Right lung (tissue), 5 donors: ENCODE results near the gene ANKMY1. TPM values are rescaled to one million over a fixed set of nuclear protein-coding genes. Genes with fewer than 3 reads are reported as not detected.

Source experiments
- DNase-seq, 2 donors: peaks; one replicate each; pipeline ENCODE4 v3.0.0-alpha.2; 2013
- polyA plus RNA-seq, 5 donors: library from polyadenylated mRNA; unstranded; fragments of 120-200 nt; gene quantifications; one replicate each; pipeline versions ENCODE4 v1.2.1 to v1.2.3, GENCODE V29; 2013; ENCODE audit warnings: inconsistent platforms in 1 of 5, low replicate concordance in 1 of 5; ENCODE audit not compliant: insufficient read length in 5 of 5, insufficient read depth in 1 of 5

ANKMY1 gene
- polyA plus RNA-seq, 5 donors, result 8.8 to 18.6 (median 14.7) TPM

DNA sequence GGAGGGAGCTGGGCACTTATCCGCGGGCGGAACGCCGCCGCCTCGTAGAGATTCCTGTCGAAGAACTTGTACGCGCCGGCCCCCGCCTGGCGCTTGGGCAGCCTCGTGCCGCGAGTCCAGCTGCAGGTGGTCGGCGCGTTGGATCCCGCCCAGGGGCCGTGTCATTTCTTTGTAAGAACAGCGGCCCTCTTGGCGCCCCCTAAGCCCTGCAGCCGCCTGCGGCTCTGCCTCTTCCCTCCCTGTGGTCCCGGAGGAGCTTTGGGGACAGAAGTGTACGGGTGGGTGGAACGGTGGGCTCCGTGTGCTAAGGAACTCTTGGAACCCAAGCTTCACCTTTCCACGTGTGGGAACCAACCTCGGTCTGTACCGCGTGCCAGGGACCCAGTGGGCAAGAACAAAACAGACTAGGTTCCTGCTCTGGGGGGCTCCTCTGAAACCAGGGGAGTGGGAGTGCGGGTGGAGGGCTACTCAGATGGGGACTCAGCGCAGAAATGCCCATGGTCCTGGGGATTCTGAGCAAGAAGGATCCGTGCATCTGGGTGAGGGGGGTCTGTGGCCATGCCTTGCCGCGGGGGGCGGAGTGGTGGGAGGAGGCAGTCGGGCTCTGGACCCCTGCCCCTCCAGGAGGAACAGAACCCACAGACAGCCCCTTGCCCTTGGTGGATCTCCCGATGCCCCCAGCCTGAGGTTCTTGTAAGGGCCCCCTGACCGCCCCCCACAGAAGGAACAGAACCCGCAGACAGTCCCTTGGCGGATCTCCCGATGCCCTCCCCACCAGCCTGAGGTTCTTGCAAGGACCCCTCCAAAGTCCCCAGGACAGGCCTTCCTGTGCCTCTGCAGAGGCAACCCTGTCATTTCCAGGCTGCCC, 120.9 kb downstream of the ANKMY1 start:
- peak in 1 of 2 donors; percentile 31 for DNase-seq

DNA sequence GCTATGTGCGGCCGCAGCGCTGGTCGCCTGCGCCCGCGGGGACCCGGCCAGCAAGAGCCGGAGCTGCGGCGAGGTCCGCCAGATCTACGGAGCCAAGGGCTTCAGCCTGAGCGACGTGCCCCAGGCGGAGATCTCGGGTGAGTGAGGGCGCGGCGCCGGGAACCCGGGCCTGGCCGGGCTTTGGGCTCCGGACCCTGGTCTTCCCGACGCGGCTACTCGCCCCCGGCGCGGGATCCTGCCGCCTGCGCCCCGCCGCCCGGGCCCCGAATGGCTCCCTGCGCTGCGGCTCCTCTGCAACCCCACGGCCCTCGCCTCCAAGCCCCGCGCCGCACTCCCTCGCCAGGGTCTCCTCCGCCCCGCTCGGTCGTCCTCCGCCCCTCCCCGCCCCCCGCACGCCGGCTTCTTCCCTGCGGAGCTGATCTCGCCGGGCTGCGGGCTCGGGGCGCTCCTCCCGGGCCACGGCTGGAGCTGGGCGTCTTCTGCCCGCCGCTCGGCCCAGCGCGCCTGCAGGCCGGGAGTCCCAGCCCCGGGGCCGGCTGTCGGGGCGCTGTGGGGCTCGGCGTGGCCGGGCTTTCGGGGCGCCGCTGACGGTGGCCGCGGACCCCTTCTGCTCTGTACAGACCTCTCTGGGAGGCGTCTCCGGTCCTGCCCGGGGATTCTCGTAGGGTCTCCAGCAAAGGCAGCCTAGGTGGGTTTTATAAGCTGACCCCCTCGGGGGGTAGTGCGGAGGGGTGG, 121.7 kb downstream of the ANKMY1 start:
- no peak for DNase-seq

DNA sequence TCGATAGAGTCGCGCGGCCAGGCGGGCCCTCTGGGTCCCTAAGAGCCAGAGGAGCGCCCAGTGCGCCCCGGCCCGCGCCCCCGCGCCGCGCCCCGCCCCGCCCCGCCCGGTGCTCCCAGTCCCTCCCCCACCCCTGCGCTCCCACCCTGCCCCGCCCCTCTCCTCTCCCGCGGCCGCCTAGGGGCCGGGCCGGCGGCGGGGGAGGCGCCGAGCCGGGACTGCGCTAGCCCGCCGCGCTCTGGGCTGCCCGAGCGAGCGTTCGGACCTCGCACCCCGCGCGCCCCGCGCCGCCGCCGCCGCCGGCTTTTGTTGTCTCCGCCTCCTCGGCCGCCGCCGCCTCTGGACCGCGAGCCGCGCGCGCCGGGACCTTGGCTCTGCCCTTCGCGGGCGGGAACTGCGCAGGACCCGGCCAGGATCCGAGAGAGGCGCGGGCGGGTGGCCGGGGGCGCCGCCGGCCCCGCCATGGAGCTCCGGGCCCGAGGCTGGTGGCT, 122.3 kb downstream of the ANKMY1 start, which contains the start of gene GPC1:
GPC1 (plus strand) TSS at position 207 of the 491 bp plus-strand sequence; CDS start at position 463, 256 bp downstream.
- peak; percentile 71 to 72 for DNase-seq

DNA sequence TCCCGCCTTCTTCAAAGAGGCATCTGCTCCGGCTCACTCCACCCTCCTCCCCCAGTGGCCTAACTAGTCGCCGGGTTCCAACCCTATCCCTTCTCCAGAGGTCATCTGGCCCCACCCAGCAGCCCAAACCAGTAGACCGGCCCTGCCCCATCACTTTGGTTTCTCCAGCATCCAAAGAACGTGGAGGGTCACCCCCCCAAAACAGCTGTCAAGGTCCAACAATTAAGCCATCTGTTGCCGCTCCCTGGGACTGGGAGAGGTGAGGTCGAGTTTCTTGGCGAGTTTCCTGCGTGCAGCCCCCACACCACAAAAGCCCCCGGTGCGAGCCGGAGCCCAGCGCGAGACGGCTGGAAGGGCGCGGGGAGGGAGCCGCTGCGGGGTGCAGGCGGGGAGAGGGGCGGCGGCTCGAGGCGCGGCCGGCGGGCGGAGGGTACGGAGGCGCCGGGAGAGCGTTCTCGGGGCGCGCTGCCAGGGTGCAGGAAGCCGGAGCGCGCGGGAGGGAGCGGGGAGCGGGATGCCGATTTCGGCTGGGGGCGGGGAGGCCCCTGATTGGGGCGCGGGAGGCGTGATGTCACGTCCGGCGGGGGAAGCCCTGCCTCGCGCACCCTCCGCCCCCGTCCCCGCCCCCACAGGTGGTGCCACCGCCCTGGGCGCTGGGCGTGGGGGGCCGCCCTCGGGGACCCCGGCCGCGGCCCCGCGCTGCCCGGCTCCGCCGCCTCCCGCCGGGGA, 122.9 kb downstream of the ANKMY1 start:
- DNase-seq, result peak; percentile 90 to 91

DNA sequence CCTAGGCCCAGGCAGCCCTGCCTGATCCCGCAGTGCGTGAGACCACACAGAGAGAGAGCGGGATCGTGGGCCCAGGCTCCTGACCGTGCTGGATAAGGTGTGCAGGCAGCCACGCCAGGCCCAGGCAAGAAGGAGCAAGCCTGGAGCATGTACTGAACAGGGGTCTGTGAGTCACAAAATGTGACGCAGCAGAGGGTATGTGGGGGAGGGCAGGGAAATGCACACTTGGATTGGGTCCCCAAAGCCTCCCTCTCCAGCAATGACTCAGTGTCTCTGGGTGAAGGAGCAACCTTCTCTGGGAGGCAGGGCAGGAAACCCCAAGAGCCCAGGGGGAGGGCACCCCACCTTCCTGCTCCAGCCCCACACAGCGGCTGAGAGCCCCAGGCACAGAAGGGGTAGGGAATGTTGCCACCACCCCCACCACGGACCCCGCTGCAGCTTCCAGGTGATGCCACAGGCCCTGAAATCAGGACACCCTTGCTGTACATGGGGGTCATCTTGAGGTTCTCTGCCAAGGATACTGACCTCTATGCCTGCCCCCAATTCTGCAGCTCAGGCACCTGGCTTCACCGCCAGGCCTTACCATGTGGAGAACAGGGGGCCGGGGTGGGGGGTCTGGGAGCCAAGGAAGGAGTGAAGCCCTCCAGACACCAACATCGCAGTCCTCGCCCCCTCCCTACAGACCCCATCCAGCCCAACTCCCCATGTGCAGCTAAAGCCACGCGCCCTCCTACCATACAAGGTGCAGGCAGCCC, 123.6 kb downstream of the ANKMY1 start:
- no peak for DNase-seq

DNA sequence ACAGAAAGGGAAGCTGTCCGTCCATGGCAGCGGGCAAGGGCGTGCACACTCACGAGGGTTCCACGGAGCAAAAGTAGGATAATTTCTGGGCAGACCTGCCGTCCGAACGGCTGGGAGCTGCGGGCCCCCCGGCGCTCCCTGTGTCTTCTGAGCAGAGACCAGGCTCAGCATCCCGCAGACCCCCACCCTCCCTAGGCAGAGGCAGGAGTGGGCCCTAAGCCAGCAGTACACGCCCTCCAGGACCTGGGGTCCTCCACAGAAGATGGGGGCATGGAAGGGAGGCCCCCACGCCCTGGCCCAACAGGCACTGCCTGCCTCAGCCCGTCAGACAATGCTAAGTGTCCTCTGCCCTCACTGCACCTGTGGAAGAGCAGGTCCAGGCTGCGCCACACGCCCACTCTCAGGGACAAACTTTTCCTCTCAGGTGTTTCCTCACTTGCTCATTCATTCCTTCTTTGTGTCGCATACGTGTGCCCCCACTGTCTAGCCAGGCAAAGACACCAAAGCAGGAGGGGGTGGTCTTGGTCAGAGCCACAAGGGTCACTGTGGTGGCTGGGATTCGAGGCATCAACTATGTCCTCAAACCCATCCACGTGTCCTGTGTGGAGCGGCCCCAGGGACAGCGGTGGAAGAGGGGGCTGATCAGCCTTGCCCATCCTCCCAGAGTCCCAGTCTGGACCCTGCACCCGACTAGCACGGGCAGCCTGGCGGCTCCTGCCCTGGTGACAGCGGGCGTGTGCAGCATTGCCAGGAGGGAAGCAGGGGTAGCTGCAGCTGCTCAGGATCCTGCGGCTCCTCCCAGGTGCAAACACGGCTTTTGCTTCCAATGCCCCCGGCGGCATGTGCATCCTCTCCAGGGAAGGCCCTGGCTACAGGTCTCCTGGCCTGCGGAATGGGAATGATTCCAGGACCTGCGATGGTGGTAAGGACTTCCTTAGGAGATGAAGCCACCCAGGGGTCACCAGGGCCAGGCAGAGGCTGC, 124.7 kb downstream of the ANKMY1 start:
- no peak for DNase-seq

DNA sequence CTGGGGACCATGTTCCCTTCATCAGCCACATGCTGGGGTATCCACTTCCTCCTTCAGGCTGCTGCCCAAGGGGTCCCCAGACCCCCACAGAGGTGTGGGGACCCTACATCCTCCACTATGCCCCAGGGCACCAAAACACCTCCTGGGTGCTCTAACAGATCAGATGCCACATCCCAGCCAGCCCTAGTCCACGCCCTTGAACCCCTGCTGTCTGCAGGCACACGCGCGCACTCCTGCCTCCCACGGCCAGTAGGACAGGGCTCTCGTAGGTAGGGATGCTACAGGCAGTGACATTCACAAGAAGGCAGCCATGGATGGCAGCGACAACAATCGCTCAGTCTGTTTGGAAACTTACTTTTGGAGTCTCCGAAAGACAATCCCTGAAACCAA, 125.4 kb downstream of the ANKMY1 start:
- no peak for DNase-seq

DNA sequence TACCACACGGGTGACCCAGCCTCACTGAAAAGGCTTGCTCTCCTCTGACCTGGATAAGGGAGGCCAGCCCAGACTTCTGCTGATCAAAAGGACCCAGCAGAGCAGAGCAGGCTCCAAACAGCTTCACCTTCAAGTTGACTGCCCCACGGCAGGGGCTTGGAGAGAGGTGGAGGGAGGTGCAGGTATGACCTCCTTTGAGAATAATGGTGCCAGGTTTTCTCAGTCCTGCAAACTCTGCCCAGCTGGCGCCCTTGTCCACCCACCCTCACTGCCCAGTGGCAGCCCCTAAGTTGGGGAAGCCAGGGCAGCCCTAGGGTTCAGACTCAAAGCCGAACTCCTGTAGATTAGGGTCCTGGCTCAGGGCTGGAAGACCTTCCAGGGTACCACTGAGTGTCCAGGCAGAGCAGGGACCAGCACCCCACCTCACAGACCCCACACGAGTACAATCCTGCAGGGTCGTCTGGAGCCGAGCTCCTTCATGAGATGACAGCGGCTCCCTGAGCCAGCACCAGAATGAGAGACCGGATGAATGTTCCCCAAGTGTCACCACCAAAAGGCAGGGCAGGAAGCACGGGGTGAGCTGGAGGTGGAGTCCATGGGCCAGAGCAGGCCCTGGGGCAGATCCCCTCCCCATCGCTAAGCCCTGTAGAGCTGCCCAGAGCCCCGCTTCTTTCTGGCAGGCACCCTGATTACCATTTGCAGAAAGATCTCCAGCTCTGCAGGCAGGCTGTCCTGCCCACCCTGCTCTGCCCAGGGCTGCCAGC, 125.9 kb downstream of the ANKMY1 start:
- no peak for DNase-seq

DNA sequence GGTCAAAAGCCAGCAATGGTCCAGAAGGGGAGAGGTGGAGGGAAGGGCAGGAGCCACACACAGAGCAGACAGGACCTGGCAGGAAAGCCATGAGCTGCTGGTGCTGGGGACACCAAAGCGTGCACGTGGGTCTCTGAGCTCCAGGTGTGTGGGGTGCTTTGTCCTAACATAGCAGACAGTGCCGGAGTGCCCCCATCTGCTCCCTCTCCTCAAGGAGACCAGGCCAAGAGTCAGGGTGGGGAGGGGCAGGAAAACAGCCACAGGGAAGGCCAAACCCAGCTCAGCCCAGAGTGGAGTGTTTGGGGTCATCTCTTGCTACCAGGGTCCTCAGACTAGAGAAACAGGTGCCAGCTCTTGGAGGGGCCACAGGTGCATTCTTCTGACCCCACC, 126.5 kb downstream of the ANKMY1 start:
- no peak for DNase-seq

DNA sequence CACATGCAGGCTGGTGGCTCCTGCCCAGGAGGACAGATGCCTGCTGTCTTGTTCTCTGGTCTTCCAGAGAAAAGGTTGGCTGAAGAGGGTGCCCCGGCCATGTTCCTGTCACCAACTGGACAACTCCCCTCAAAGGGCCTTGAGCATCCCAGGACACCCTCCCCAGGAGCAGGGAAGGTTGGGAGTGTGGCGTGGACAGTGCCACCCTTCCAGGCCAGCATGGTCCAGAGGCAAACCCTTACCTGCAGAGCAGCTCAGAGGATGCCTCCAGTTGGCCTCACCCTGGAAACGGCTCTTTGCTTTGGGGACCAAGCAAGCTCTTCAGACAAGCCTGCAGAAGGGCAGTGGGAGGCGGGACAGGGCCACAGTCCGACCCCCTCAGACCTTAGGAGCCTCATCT, 127.2 kb downstream of the ANKMY1 start:
- DNase-seq, result no peak

DNA sequence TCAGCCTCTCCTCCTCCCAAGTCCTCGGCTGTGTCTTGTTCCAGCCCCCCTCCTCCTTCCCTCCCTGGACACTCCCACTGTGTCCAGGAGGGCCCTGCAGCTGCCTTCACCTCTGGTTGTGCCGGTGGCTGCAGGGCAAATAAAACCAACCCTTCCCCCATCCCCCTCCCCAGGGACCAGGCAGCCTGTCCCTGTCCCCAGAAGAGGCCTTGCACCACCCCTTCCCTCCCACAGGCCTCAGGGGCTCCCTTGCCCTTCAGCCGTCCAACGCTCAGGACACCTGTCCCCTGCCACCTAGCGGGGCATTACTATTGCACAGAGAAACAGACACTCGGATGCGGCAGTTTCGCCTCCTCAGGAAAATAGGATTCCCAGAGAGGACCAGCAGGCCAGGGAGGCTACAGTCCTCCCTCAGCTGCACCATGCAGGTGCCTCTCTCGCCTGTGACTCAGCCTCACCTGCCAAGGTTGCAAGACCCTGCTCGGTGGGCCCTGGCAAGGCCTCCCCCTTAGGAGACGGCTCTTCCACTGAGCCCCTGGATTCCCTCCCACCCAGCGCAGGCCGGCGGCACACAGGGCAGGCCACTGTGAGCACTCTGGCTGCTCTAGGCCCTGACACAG, 127.8 kb downstream of the ANKMY1 start:
- no peak for DNase-seq

Other genes with a start within 250 kb of the ANKMY1 start
- gene GPC1, start 122.3 kb downstream of the ANKMY1 start, polyA plus RNA-seq, result 10 to 100 TPM; 23.0 to 57.5 (median 34.6) TPM
- gene DUSP28, start 2.4 kb upstream of the ANKMY1 start, polyA plus RNA-seq, result 1 to 10 TPM; 5.2 to 6.1 (median 5.8) TPM
- gene RNPEPL1, start 10.5 kb upstream of the ANKMY1 start, polyA plus RNA-seq, result 10 to 100 TPM; 16.3 to 36.7 (median 20.2) TPM
- 10 to 100 TPM; 18.0 to 33.9 (median 26.2) TPM for gene CAPN10, start 28.7 kb upstream of the ANKMY1 start, polyA plus RNA-seq
- 1 to 10 TPM; 1.2 to 3.7 (median 3.0) TPM for gene GPR35, start 67.5 kb upstream of the ANKMY1 start, polyA plus RNA-seq
- gene AQP12B, start 124.9 kb upstream of the ANKMY1 start, polyA plus RNA-seq, result under 1 TPM in 1 of 5 donors, not detected in 4; 0.05 TPM
- gene AQP12A, start 133.9 kb upstream of the ANKMY1 start, polyA plus RNA-seq, result not detected